HepG2 (cell line): Measurements from ENCODE around the gene KATNA1. TPM values are rescaled to one million over a fixed set of nuclear protein-coding genes. Genes with fewer than 3 reads are reported as not detected.

ENCODE experiments used
- ATAC-seq: fragments of 200-7000 bp; cut with Tn5 transposase; 3 replicates; pipeline ENCODE4 v1.9.1; 2020; ENCODE audit warnings: mild to moderate bottlenecking, moderate library complexity
- BruUV-seq: library from RNA; stranded (reverse); fragments of 400-500 nt; replicated peaks from 2 replicates; lab custom pipeline; 2021; lab: Mats Ljungman, UMichigan
- CTCF ChIA-PET: fragments of 300-600 bp; formaldehyde crosslinking; extraction: SDS; loops from one replicate; lab custom pipeline; 2021; ENCODE audit warnings: low total read pairs, inconsistent platforms, low intra/inter-chr PET ratio; lab: Yijun Ruan, JAX
- POLR2A ChIA-PET: fragments of 350-600 bp; sonication (Branson Sonifier 250); formaldehyde crosslinking; loops from one replicate; lab custom pipeline; 2020; ENCODE audit warnings: antibody characterized with exemption, inconsistent platforms; lab: Yijun Ruan, JAX
- DNase-seq: peaks from one replicate; pipeline ENCODE4 v3.0.0-alpha.2; 2015; ENCODE audit warnings: low spot score
- FAIRE-seq: peaks from 3 replicates; lab custom pipeline; 2011; peaks lifted over from hg19 to GRCh38; lab: Jason Lieb, UNC
- H2AFZ ChIP-seq: one replicate; pipeline ENCODE4 v1.6.1; 2011; ENCODE audit warnings: low read length, inconsistent platforms
- H3K27ac ChIP-seq: fragments of 300-600 bp; 3 replicates; pipeline ENCODE4 v1.8.0; 2011; ENCODE audit warnings: mixed run types, mild to moderate bottlenecking, mixed read lengths, low read length, inconsistent platforms; ENCODE audit not compliant: insufficient read depth; ENCODE audit errors: extremely low read length
- H3K27me3 ChIP-seq, 2 experiments: fragments of 200-600 bp in 1 of 2; 2 replicates in 1 of 2; 3 replicates in 1 of 2; pipeline versions ENCODE4 v1.6.0 to v1.8.0; 2011; ENCODE audit warnings: low read length in 2 of 2, mild to moderate bottlenecking in 2 of 2, moderate library complexity in 2 of 2, inconsistent platforms in 1 of 2; ENCODE audit not compliant: insufficient read depth in 2 of 2, control insufficient read depth in 1 of 2
- H3K36me3 ChIP-seq, 2 experiments: fragments of 200-600 bp in 1 of 2; replicated peaks in 1 of 2; 2 replicates in 1 of 2; 3 replicates in 1 of 2; pipeline versions ENCODE4 v1.5.1 to v1.8.0; 2011; ENCODE audit warnings: low read length in 2 of 2, inconsistent platforms in 1 of 2; ENCODE audit not compliant: insufficient read depth in 2 of 2, control insufficient read depth in 1 of 2
- H3K4me1 ChIP-seq: 2 replicates; pipeline ENCODE4 v1.5.1; 2012; ENCODE audit warnings: low read length, inconsistent platforms; ENCODE audit not compliant: insufficient read depth
- H3K4me2 ChIP-seq: 2 replicates; pipeline ENCODE4 v1.6.0; 2011; ENCODE audit warnings: low read depth, low read length, inconsistent platforms
- H3K4me3 ChIP-seq, 3 experiments: fragments of 200-600 bp in 1 of 3; sonication (generic), shearing (Covaris generic) in 1 of 3; replicated peaks in 1 of 3; 2 replicates each; pipeline ENCODE4 v1.5.1; 2011 to 2016; ENCODE audit warnings: low read length in 3 of 3, inconsistent platforms in 2 of 3, low read depth in 2 of 3, mild to moderate bottlenecking in 2 of 3, control low read depth in 1 of 3, mixed read lengths in 1 of 3; ENCODE audit not compliant: insufficient read depth in 1 of 3
- H3K79me2 ChIP-seq: one replicate; pipeline ENCODE4 v1.6.1; 2011; ENCODE audit warnings: low read length, inconsistent platforms; ENCODE audit not compliant: insufficient read depth
- H3K9ac ChIP-seq: 2 replicates; pipeline ENCODE4 v1.6.0; 2011; ENCODE audit warnings: mild to moderate bottlenecking, low read depth, low read length, inconsistent platforms; ENCODE audit not compliant: insufficient read depth
- H3K9me3 ChIP-seq: 2 replicates; pipeline ENCODE4 v1.5.1; 2012; ENCODE audit warnings: mild to moderate bottlenecking, low read length
- H4K20me1 ChIP-seq: 2 replicates; pipeline ENCODE4 v1.6.0; 2011; ENCODE audit warnings: inconsistent platforms, mild to moderate bottlenecking, low read length, moderate library complexity; ENCODE audit not compliant: insufficient read depth
- CCAR2 ChIP-seq: fragments of 200-400 bp; formaldehyde crosslinking; optimal IDR thresholded peaks from 2 replicates; pipeline ENCODE3; 2018; ENCODE audit warnings: low read depth, mild to moderate bottlenecking, low read length, moderate library complexity
- CEBPB ChIP-seq: IDR thresholded peaks from 2 replicates; pipeline ENCODE4 v1.6.1; 2011; ENCODE audit warnings: low read depth, low read length, improper control_type of control experiment, borderline replicate concordance
- CREB1 ChIP-seq, 2 experiments: fragments of 450-650 bp in 1 of 2; IDR thresholded peaks; 2 replicates each; pipeline ENCODE4 v1.6.1; 2016 to 2017; ENCODE audit warnings: control low read depth in 1 of 2, mild to moderate bottlenecking in 1 of 2, missing compliant biosample characterization in 1 of 2, missing genetic modification characterization in 1 of 2
- FOSL2 ChIP-seq: sonication (generic); formaldehyde crosslinking; IDR thresholded peaks from 2 replicates; pipeline ENCODE4 v1.4.0; 2020; ENCODE audit warnings: missing genetic modification reagents
- ZSCAN22 ChIP-seq: sonication (generic); formaldehyde crosslinking; IDR thresholded peaks from 2 replicates; pipeline ENCODE4 v1.4.0; 2020; ENCODE audit warnings: mild to moderate bottlenecking, missing genetic modification reagents
- WGBS: methylation state at CpG from one replicate; pipeline ENCODE4 v1.1.6; 2017; ENCODE audit warnings: low lambda C conversion rate; 5-methylcytosine and 5-hydroxymethylcytosine counted together
- in situ Hi-C: cut with HindIII; loops from 2 replicates; pipeline ENCODE4 v1.10.0; 2017; ENCODE audit warnings: low pct_unique_long_range_greater_than_20kb; ENCODE audit not compliant: extremely low pct_ligation_motif_present
- intact Hi-C: fragments of 100-400 bp; cut with micrococcal nuclease; formaldehyde crosslinking; loops from one replicate; pipeline ENCODE4 v1.10.0; 2022; ENCODE audit not compliant: unreplicated experiment
- polyA plus RNA-seq, 8 experiments: library from polyadenylated mRNA; depleted of rRNA in 3 of 8; stranded (reverse) in 7 of 8; unstranded in 1 of 8; fragments of >200 nt; fragmentation: Illumina TruSeq in 4 of 8; extraction: Trizol in 4 of 8; gene quantifications; 2 replicates each; pipeline versions ENCODE4 v1.2.1 to v1.2.3, GENCODE V29; 2011 to 2016; ENCODE audit warnings: low read depth in 4 of 8, missing spikeins in 1 of 8, mixed read lengths in 1 of 8; ENCODE audit not compliant: insufficient read depth in 1 of 8
- total RNA-seq, 5 experiments: library from RNA; depleted of rRNA; stranded (reverse); fragments of >200 nt; fragmentation: Illumina TruSeq; extraction: Trizol; gene quantifications; 2 replicates each; pipeline ENCODE4 v1.2.3, GENCODE V29; 2016; ENCODE audit warnings: low read depth in 1 of 5
- TF ChIP-seq, protein P1 (sequence below): sonication (generic); formaldehyde crosslinking; IDR thresholded peaks from 2 replicates; pipeline ENCODE4 v1.4.0; 2020; ENCODE audit warnings: missing genetic modification reagents, borderline replicate concordance
- TF ChIP-seq, protein P2 (sequence below): sonication (generic); formaldehyde crosslinking; IDR thresholded peaks from 2 replicates; pipeline ENCODE4 v1.8.1; 2023; ENCODE audit warnings: missing genetic modification reagents, mild to moderate bottlenecking, borderline replicate concordance

Gene KATNA1
- total and polyA plus RNA-seq, 2 of the 13 experiments (the other 11 are each of a cell fraction or from before 2014, with no cell fraction given), result 14.8 to 25.3 TPM

GRCh38 chr6:149563203-149563927 lies 85.1 kb downstream of the KATNA1 start:
- Histone ChIP-seq H4K20me1 (peaks cover 7% of the 10 kb centered on the region; the same call in 1 of the 2 replicates), H3K4me3 (no peak overlapping the region), H3K9me3 (no peaks in the 10 kb centered on the region), H3K9ac (no peak overlapping the region), H3K27me3 (peaks cover 0 to 12% of the 10 kb centered on the region in 2 experiments; a peak in 2 of 5 replicates), H3K4me1 (peaks cover 35% of the 10 kb centered on the region), H2AFZ (no peak overlapping the region), H3K36me3 (no peaks in the 10 kb centered on the region), H3K4me2 (0 out of 2 replicates have a peak overlapping the region, but pooled peaks have one; percentile 14), H3K79me2 (peaks cover 20% of the 10 kb centered on the region), H3K27ac (no peak overlapping the region)
- FAIRE-seq (no peak), DNase-seq (no peak), ATAC-seq (no peak)
- 14% methylated on average over 5 of the region's 5 CpGs for WGBS
- BruUV-seq, result no TSS peak
- in situ Hi-C loops, result loop anchor here (10.0 kb wide), 1 partner anchor 151 kb away; the partner anchor contains the start of gene LATS1
- POLR2A ChIA-PET, result interaction anchor here (4.3 kb wide), 1 partner anchor 17 kb away, joined by 36 read pairs; the partner anchor contains the start of gene PPIL4
- CTCF ChIA-PET, result no interaction called here
- TF ChIP-seq CREB1 (IDR thresholded peaks at IDR 0.05), result no peak
- TF ChIP-seq CREB1 (CRISPR knock-in tag; IDR thresholded peaks at IDR 0.05), result 0 out of 2 replicates have a peak, but pooled peaks have one; percentile 24
- TF ChIP-seq, protein P1, sequence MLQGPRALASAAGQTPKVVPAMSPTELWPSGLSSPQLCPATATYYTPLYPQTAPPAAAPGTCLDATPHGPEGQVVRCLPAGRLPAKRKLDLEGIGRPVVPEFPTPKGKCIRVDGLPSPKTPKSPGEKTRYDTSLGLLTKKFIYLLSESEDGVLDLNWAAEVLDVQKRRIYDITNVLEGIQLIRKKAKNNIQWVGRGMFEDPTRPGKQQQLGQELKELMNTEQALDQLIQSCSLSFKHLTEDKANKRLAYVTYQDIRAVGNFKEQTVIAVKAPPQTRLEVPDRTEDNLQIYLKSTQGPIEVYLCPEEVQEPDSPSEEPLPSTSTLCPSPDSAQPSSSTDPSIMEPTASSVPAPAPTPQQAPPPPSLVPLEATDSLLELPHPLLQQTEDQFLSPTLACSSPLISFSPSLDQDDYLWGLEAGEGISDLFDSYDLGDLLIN, result no peak
- TF ChIP-seq FOSL2 (CRISPR knock-in tag), result peak; percentile 30; the same call in 1 of the 2 replicates
- TF ChIP-seq ZSCAN22 (CRISPR knock-in tag), result no peak
- TF ChIP-seq, protein P2, sequence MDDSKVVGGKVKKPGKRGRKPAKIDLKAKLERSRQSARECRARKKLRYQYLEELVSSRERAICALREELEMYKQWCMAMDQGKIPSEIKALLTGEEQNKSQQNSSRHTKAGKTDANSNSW (CRISPR knock-in tag), result no peak
- no peak for TF ChIP-seq CCAR2
- peak; percentile 13; the same call in 1 of the 2 replicates for TF ChIP-seq CEBPB
- intact Hi-C loops, result no loop called here
